ENCODE measurements around the gene PMAIP1.

PMAIP1 gene

GRCh38 chr18:59871711-59872362, 28.0 kb upstream of the PMAIP1 start:
- in situ Hi-C loops (cut with MboI; ENCODE audit: low sequenced_read_pairs, unreplicated experiment) = no loop called here
- TF ChIP-seq, protein P1, sequence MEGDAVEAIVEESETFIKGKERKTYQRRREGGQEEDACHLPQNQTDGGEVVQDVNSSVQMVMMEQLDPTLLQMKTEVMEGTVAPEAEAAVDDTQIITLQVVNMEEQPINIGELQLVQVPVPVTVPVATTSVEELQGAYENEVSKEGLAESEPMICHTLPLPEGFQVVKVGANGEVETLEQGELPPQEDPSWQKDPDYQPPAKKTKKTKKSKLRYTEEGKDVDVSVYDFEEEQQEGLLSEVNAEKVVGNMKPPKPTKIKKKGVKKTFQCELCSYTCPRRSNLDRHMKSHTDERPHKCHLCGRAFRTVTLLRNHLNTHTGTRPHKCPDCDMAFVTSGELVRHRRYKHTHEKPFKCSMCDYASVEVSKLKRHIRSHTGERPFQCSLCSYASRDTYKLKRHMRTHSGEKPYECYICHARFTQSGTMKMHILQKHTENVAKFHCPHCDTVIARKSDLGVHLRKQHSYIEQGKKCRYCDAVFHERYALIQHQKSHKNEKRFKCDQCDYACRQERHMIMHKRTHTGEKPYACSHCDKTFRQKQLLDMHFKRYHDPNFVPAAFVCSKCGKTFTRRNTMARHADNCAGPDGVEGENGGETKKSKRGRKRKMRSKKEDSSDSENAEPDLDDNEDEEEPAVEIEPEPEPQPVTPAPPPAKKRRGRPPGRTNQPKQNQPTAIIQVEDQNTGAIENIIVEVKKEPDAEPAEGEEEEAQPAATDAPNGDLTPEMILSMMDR (IDR thresholded peaks at IDR 0.05; ENCODE audit: borderline replicate concordance, control extremely low read depth, extremely low read depth, insufficient read depth, missing control alignments) = no peak
- no peak for DNase-seq (ENCODE audit: low spot score)

- TF ChIP-seq, protein P1 (IDR thresholded peaks at IDR 0.05; ENCODE audit: borderline replicate concordance, control extremely low read depth, extremely low read depth, insufficient read depth, missing control alignments) = no peak
- in situ Hi-C loops (cut with MboI; ENCODE audit: low sequenced_read_pairs, unreplicated experiment) = no loop called here
- no peak for DNase-seq (ENCODE audit: low spot score)
Measured at GRCh38 chr18:59873641-59874040, 26.2 kb upstream of the PMAIP1 start.

DNA sequence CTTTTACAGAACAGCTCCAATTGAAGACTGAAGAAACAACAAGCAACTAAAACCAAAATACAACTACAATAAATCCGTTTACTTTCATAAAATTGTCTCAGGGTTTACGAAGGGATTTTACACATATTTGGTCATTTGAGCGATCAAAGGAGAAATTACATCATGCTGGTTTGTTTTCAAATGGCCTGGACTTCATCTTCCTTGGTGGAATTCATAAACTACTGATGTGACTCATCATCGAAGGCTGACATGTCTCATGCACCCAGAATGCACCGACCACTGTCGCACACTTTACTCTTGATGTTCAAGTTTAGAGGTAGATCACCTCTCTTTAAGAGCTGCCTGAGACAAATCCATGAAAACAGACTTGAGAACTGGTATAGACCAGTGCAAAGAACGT, 25.6 kb upstream of the PMAIP1 start:
- DNase-seq (ENCODE audit: low spot score) = no peak
- TF ChIP-seq, protein P1 (IDR thresholded peaks at IDR 0.05; ENCODE audit: borderline replicate concordance, control extremely low read depth, extremely low read depth, insufficient read depth, missing control alignments) = no peak
- in situ Hi-C loops (cut with MboI; ENCODE audit: low sequenced_read_pairs, unreplicated experiment) = no loop called here

DNA sequence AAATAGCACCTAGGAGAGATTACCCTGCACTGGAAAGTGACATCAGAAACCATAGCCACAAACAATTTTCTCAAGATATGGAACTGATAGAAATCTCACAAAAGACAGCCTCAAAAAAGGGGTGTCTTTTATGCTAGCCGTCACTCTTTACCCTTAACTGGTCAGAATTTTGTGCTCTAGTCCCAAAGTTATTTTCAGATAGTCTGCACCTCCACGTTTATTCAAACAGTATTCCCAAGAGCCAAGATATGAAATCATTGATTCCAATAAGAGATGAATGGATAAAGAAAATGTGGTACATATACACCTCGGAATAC, 23.5 kb upstream of the PMAIP1 start:
- in situ Hi-C loops (cut with MboI; ENCODE audit: low sequenced_read_pairs, unreplicated experiment) = no loop called here
- TF ChIP-seq, protein P1 (IDR thresholded peaks at IDR 0.05; ENCODE audit: borderline replicate concordance, control extremely low read depth, extremely low read depth, insufficient read depth, missing control alignments) = no peak
- DNase-seq (ENCODE audit: low spot score) = peak; percentile 69

GRCh38 chr18:59877361-59877760, 22.4 kb upstream of the PMAIP1 start:
- TF ChIP-seq, protein P1 (IDR thresholded peaks at IDR 0.05; ENCODE audit: borderline replicate concordance, control extremely low read depth, extremely low read depth, insufficient read depth, missing control alignments) = no peak
- in situ Hi-C loops (cut with MboI; ENCODE audit: low sequenced_read_pairs, unreplicated experiment) = no loop called here
- no peak for DNase-seq (ENCODE audit: low spot score)

GRCh38 chr18:59878644-59879043, 21.2 kb upstream of the PMAIP1 start:
- DNase-seq (ENCODE audit: low spot score) = no peak
- in situ Hi-C loops (cut with MboI; ENCODE audit: low sequenced_read_pairs, unreplicated experiment) = no loop called here
- TF ChIP-seq, protein P1 (IDR thresholded peaks at IDR 0.05; ENCODE audit: borderline replicate concordance, control extremely low read depth, extremely low read depth, insufficient read depth, missing control alignments) = no peak

Measured in GM13976 (cell line).